GM12875 (cell line): ENCODE measurements around the gene IRX2.

ENCODE experiments used
- H3K4me3 ChIP-seq: one replicate; pipeline ENCODE4 v1.5.1; 2011; ENCODE audit warnings: low read depth, low read length, control low read depth
- CTCF ChIP-seq: IDR thresholded peaks from 2 replicates; pipeline ENCODE4 v1.5.1; 2011; ENCODE audit warnings: low read depth, mild to moderate bottlenecking, control low read depth, inconsistent platforms, low read length, moderate library complexity, borderline replicate concordance; ENCODE audit not compliant: insufficient read depth

Gene IRX2

GRCh38 chr5:2755681-2756171, 4.2 kb upstream of the IRX2 start:
- no peak for TF ChIP-seq CTCF
- H3K4me3 ChIP-seq, result no peak overlapping the region

- no peak overlapping the region for H3K4me3 ChIP-seq
- TF ChIP-seq CTCF, result no peak
Measured at GRCh38 chr5:2755076-2755680, 3.7 kb upstream of the IRX2 start.

- no peak overlapping the region for H3K4me3 ChIP-seq
Measured at GRCh38 chr5:2754581-2755075, 3.2 kb upstream of the IRX2 start.

GRCh38 chr5:2753452-2754420, 2.3 kb upstream of the IRX2 start:
- no peak overlapping the region for H3K4me3 ChIP-seq
- TF ChIP-seq CTCF, result no peak

More at GRCh38 chr5:2754581-2755075, 3.2 kb upstream of the IRX2 start:
- no peak for TF ChIP-seq CTCF

GRCh38 chr5:2752821-2753439, 1.5 kb upstream of the IRX2 start:
- H3K4me3 ChIP-seq, result no peak overlapping the region
- TF ChIP-seq CTCF, result no peak

GRCh38 chr5:2752059-2752820, 763 bp upstream of the IRX2 start:
- TF ChIP-seq CTCF, result no peak
- no peak overlapping the region for H3K4me3 ChIP-seq
